GM12878 (cell line): Measurements from ENCODE around the gene CPT1C. TPM values are rescaled to one million over a fixed set of nuclear protein-coding genes. Genes with fewer than 3 reads are reported as not detected.

Experiments
- ATAC-seq: fragments of 200-7000 bp; cut with Tn5 transposase; 3 replicates; pipeline ENCODE4 v1.9.1; 2020; ENCODE audit warnings: mild to moderate bottlenecking, moderate library complexity
- BruUV-seq: library from RNA; stranded (reverse); fragments of 400-500 nt; replicated peaks from 2 replicates; lab custom pipeline; 2021; lab: Mats Ljungman, UMichigan
- CTCF ChIA-PET: fragments of 300-600 bp; sonication (Branson Sonifier 250); formaldehyde crosslinking; extraction: SDS; loops from one replicate; lab custom pipeline; 2021; ENCODE audit warnings: inconsistent platforms; lab: Yijun Ruan, JAX
- POLR2A ChIA-PET: fragments of 350-600 bp; formaldehyde crosslinking; extraction: SDS; loops from one replicate; lab custom pipeline; 2021; ENCODE audit warnings: inconsistent platforms; lab: Charles Lee
- RAD21 ChIA-PET: fragments of 300-600 bp; sonication (Branson Sonifier 250); formaldehyde crosslinking; loops from one replicate; lab custom pipeline; 2023; ENCODE audit warnings: antibody characterized with exemption; ENCODE audit not compliant: unreplicated experiment; lab: Charles Lee
- SMC1A ChIA-PET: fragments of 300-600 bp; sonication (Branson Sonifier 250); formaldehyde crosslinking; loops from one replicate; lab custom pipeline; 2023; ENCODE audit not compliant: unreplicated experiment, uncharacterized antibody; lab: Charles Lee
- DNase-seq: peaks from one replicate; pipeline ENCODE4 v3.0.0-alpha.2; 2011; ENCODE audit warnings: low read depth, low spot score
- FAIRE-seq: peaks from 3 replicates; lab custom pipeline; 2011; peaks lifted over from hg19 to GRCh38; lab: Jason Lieb, UNC
- H2AFZ ChIP-seq: 2 replicates; pipeline ENCODE4 v1.6.0; 2011; ENCODE audit warnings: low read depth, low read length, control low read depth; ENCODE audit not compliant: control insufficient read depth
- H3K27ac ChIP-seq: 2 replicates; pipeline ENCODE4 v1.5.1; 2011; ENCODE audit warnings: control low read depth; ENCODE audit not compliant: control insufficient read depth, insufficient read depth
- H3K27me3 ChIP-seq, 2 experiments: replicated peaks in 1 of 2; 2 replicates each; pipeline versions ENCODE4 v1.6.0 to v1.6.1; 2011; ENCODE audit warnings: low read length in 1 of 2; ENCODE audit not compliant: control insufficient read depth in 2 of 2, insufficient read depth in 2 of 2
- H3K36me3 ChIP-seq, 2 experiments: 2 replicates each; pipeline ENCODE4 v1.5.1; 2011; ENCODE audit warnings: low read length in 1 of 2; ENCODE audit not compliant: control insufficient read depth in 2 of 2, insufficient read depth in 2 of 2
- H3K4me1 ChIP-seq: 2 replicates; pipeline ENCODE4 v1.6.1; 2011; ENCODE audit warnings: mild to moderate bottlenecking, low read length, moderate library complexity, mixed read lengths; ENCODE audit not compliant: control insufficient read depth, insufficient read depth
- H3K4me2 ChIP-seq: 2 replicates; pipeline ENCODE4 v1.6.0; 2011; ENCODE audit warnings: control low read depth; ENCODE audit not compliant: control insufficient read depth, insufficient read depth
- H3K4me3 ChIP-seq: fragments of 200-600 bp; sonication (generic); 2 replicates; pipeline ENCODE4 v1.5.1; 2016
- H3K79me2 ChIP-seq: 2 replicates; pipeline ENCODE4 v1.6.0; 2011; ENCODE audit warnings: low read length; ENCODE audit not compliant: control insufficient read depth, insufficient read depth
- H3K9ac ChIP-seq: 2 replicates; pipeline ENCODE4 v1.8.0; 2011; ENCODE audit warnings: low read length, control low read depth, mixed read lengths; ENCODE audit not compliant: control insufficient read depth, insufficient read depth
- H3K9me3 ChIP-seq: replicated peaks from 3 replicates; pipeline ENCODE4 v1.5.1; 2011; ENCODE audit warnings: mild to moderate bottlenecking, low read length; ENCODE audit not compliant: control insufficient read depth, insufficient read depth
- H4K20me1 ChIP-seq: 2 replicates; pipeline ENCODE4 v1.6.0; 2011; ENCODE audit not compliant: control insufficient read depth, insufficient read depth
- CBX5 ChIP-seq: sonication (generic); IDR thresholded peaks from 2 replicates; pipeline ENCODE4 v1.6.1; 2016; ENCODE audit warnings: low read depth, moderate library complexity, mild to moderate bottlenecking, inconsistent platforms
- CHD2 ChIP-seq: IDR thresholded peaks from 2 replicates; pipeline ENCODE4 v1.6.1; 2011; ENCODE audit warnings: low read depth, low read length, improper control_type of control experiment, borderline replicate concordance
- E2F4 ChIP-seq: IDR thresholded peaks from 2 replicates; pipeline ENCODE4 v1.6.1; 2012; ENCODE audit warnings: low read depth, low read length, improper control_type of control experiment
- EED ChIP-seq: sonication (generic); IDR thresholded peaks from 2 replicates; pipeline ENCODE4 v1.6.1; 2016; ENCODE audit warnings: antibody characterized with exemption, low read depth
- FOXK2 ChIP-seq: fragments of 450-650 bp; IDR thresholded peaks from 2 replicates; pipeline ENCODE4 v1.6.1; 2017; ENCODE audit warnings: mild to moderate bottlenecking, moderate library complexity
- GABPA ChIP-seq: IDR thresholded peaks from 2 replicates; pipeline ENCODE4 v1.6.1; 2014; ENCODE audit warnings: antibody characterized with exemption, low read depth, mild to moderate bottlenecking, inconsistent platforms
- MEF2A ChIP-seq: IDR thresholded peaks from 2 replicates; pipeline ENCODE4 v1.6.1; 2011; ENCODE audit warnings: low read depth, mild to moderate bottlenecking, low read length, moderate library complexity; ENCODE audit not compliant: insufficient read depth
- NFIC ChIP-seq: IDR thresholded peaks from 2 replicates; pipeline ENCODE4 v1.6.1; 2012; ENCODE audit warnings: low read depth, mild to moderate bottlenecking, inconsistent platforms, low read length, moderate library complexity
- NFXL1 ChIP-seq: fragments of 450-650 bp; IDR thresholded peaks from 2 replicates; pipeline ENCODE4 v1.6.1; 2017; ENCODE audit warnings: antibody characterized with exemption, mild to moderate bottlenecking, borderline replicate concordance
- NFYA ChIP-seq: IDR thresholded peaks from 2 replicates; pipeline ENCODE4 v1.6.1; 2011; ENCODE audit warnings: low read depth, mild to moderate bottlenecking, low read length, improper control_type of control experiment, borderline replicate concordance
- PAX8 ChIP-seq: fragments of 450-650 bp; IDR thresholded peaks from 2 replicates; pipeline ENCODE4 v1.6.1; 2017; ENCODE audit warnings: mild to moderate bottlenecking, moderate library complexity
- RFX5 ChIP-seq: IDR thresholded peaks from 2 replicates; pipeline ENCODE4 v1.6.1; 2011; ENCODE audit warnings: low read depth, low read length, improper control_type of control experiment
- SMAD1 ChIP-seq: fragments of 450-650 bp; IDR thresholded peaks from 2 replicates; pipeline ENCODE4 v1.6.1; 2018; ENCODE audit warnings: mild to moderate bottlenecking, low read depth; ENCODE audit not compliant: partially characterized antibody
- ZNF592 ChIP-seq: fragments of 450-650 bp; IDR thresholded peaks from 2 replicates; pipeline ENCODE4 v1.6.1; 2017; ENCODE audit warnings: mild to moderate bottlenecking, moderate library complexity
- ZSCAN29 ChIP-seq: fragments of 450-650 bp; IDR thresholded peaks from 2 replicates; pipeline ENCODE4 v1.6.1; 2017; ENCODE audit warnings: mild to moderate bottlenecking, moderate library complexity
- WGBS: methylation state at CpG from one replicate; pipeline ENCODE4 v1.1.6; 2016; ENCODE audit warnings: low lambda C conversion rate; ENCODE audit not compliant: insufficient replicate concordance, insufficient coverage; ENCODE audit errors: missing lambda C conversion rate; 5-methylcytosine and 5-hydroxymethylcytosine counted together
- in situ Hi-C: fragments of 300-500 bp; cut with MboI; formaldehyde crosslinking; loops from 9 replicates; pipeline ENCODE4 v1.14.3; 2018; ENCODE audit warnings: mixed read lengths
- intact Hi-C: fragments of 100-400 bp; cut with micrococcal nuclease; formaldehyde crosslinking; loops from one replicate; pipeline ENCODE4 v1.14.2; 2022; ENCODE audit not compliant: unreplicated experiment
- polyA plus RNA-seq, 11 experiments: library from polyadenylated mRNA; depleted of rRNA in 4 of 11; unstranded in 6 of 11; stranded (reverse) in 5 of 11; fragments of >200 nt; fragmentation: Nextera tagmentation in 4 of 11; fragmentation: Illumina TruSeq in 1 of 11; extraction: Ambion mirVana in 4 of 11; extraction: Trizol in 1 of 11; gene quantifications; 1 replicate in 1 of 11; 2 replicates in 10 of 11; pipeline versions ENCODE4 v1.2.1 to v1.2.3, GENCODE V29; 2011 to 2016; ENCODE audit warnings: inconsistent platforms in 2 of 11, missing spikeins in 2 of 11, low read depth in 1 of 11
- total RNA-seq, 4 experiments: library from RNA; depleted of rRNA in 3 of 4; stranded (reverse); fragments of >200 nt in 3 of 4; fragmentation: Illumina TruSeq in 1 of 4; extraction: Trizol in 1 of 4; gene quantifications; 2 replicates each; pipeline versions ENCODE4 v1.2.1 to v1.2.3, GENCODE V29; 2013 to 2021
- TF ChIP-seq, protein P1 (sequence below): fragments of 450-650 bp; IDR thresholded peaks from 2 replicates; pipeline ENCODE4 v1.6.1; 2018; ENCODE audit warnings: mild to moderate bottlenecking, low read depth, moderate library complexity; ENCODE audit not compliant: partially characterized antibody

The CPT1C gene
- total and polyA plus RNA-seq, 10 of the 15 experiments (the other 5 are each of a cell fraction or from before 2014, with no cell fraction given) = 0.04 to 0.56 (median 0.21) TPM; not detected in 3

DNA sequence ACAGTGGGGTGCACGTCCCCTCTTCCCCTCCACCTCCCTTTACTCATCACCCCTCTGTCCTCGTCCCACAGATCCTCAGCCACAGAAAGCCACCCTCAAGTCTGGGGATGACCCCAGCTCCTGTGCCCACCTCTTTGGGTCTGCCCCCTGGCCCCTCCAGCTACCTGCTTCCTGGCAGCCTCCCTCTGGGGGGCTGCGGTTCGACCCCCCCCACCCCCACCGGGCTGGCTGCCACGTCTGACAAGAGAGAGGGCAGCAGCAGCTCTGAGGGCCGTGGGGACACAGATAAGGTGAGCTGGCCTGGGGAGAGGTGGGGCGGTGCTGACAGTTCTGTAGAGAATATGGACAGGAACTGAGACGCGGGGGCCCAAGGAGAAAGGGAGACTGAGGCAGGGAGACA, 36.3 kb upstream of the CPT1C start:
- no peak for DNase-seq
- no peaks in the 10 kb centered on the region for H3K9me3 ChIP-seq
- ChIA-PET CTCF (no interaction called here), RAD21 (no interaction called here), SMC1A (interaction anchor here (0.9 kb wide), 1 partner anchor 11 kb away, joined by 4 read pairs; the partner anchor contains the start of genes BCL2L12 and IRF3), POLR2A (interaction anchor here (1.2 kb wide), 1 partner anchor 13 kb away, joined by 3 read pairs; the partner anchor contains the start of gene SCAF1)
- peaks cover 0 to 36% of the 10 kb centered on the region in 2 experiments; a peak in 3 of 4 replicates for H3K36me3 ChIP-seq
- WGBS = 91% methylated on average over 10 of the region's 10 CpGs
- H4K20me1 ChIP-seq = no peaks in the 10 kb centered on the region
- no peaks in the 10 kb centered on the region for H3K4me1 ChIP-seq
- no peak overlapping the region for H3K9ac ChIP-seq
- no peaks in the 10 kb centered on the region for H3K79me2 ChIP-seq
- intact Hi-C loops (no loop called here), in situ Hi-C loops (no loop called here)
- no peak overlapping the region for H3K4me2 ChIP-seq
- TF ChIP-seq PAX8 = no peak
- no peak for TF ChIP-seq ZNF592
- TF ChIP-seq FOXK2 = no peak
- TF ChIP-seq, protein P1, sequence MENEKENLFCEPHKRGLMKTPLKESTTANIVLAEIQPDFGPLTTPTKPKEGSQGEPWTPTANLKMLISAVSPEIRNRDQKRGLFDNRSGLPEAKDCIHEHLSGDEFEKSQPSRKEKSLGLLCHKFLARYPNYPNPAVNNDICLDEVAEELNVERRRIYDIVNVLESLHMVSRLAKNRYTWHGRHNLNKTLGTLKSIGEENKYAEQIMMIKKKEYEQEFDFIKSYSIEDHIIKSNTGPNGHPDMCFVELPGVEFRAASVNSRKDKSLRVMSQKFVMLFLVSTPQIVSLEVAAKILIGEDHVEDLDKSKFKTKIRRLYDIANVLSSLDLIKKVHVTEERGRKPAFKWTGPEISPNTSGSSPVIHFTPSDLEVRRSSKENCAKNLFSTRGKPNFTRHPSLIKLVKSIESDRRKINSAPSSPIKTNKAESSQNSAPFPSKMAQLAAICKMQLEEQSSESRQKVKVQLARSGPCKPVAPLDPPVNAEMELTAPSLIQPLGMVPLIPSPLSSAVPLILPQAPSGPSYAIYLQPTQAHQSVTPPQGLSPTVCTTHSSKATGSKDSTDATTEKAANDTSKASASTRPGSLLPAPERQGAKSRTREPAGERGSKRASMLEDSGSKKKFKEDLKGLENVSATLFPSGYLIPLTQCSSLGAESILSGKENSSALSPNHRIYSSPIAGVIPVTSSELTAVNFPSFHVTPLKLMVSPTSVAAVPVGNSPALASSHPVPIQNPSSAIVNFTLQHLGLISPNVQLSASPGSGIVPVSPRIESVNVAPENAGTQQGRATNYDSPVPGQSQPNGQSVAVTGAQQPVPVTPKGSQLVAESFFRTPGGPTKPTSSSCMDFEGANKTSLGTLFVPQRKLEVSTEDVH = no peak
- no peak for TF ChIP-seq EED
- no peak for TF ChIP-seq CHD2
- TF ChIP-seq SMAD1 = no peak
- no peak for TF ChIP-seq RFX5
- no peak for TF ChIP-seq GABPA
- no peak for TF ChIP-seq NFXL1
- no peak for TF ChIP-seq CBX5
- no peak for TF ChIP-seq NFIC
- no peak for TF ChIP-seq ZSCAN29
- TF ChIP-seq E2F4 = no peak
- no peak for TF ChIP-seq NFYA
- no peak for TF ChIP-seq MEF2A
- FAIRE-seq = no peak
- no peak overlapping the region for H3K4me3 ChIP-seq
- H2AFZ ChIP-seq = no peak overlapping the region
- BruUV-seq = no TSS peak
- no peaks in the 10 kb centered on the region for H3K27me3 ChIP-seq
- ATAC-seq = no peak
- no peak overlapping the region for H3K27ac ChIP-seq
